Activated CD4-positive, CD25-positive, alpha-beta regulatory T cell treated with anti-CD3 and anti-CD28 coated beads, Interleukin-2, amount 50 U/mL, for 16 hours (primary cell): ENCODE data around the gene SLC25A39.
A peak's percentile ranks its signal among the peaks of the same experiment; 100 is the strongest.
"Not testable (repeated sequence)": the region's sequence is repeated elsewhere in the genome, so short reads cannot be mapped to it uniquely, and the experiment has no call there.

Experiments used
- DNase-seq: peaks from one replicate; pipeline ENCODE4 v3.0.0-alpha.2; 2020; ENCODE audit warnings: low read depth, low spot score

The SLC25A39 gene

GRCh38 chr17:44335564-44335963 is 10.9 kb upstream of the SLC25A39 start:
- DNase-seq, result no peak

GRCh38 chr17:44334727-44335126 is 10.1 kb upstream of the SLC25A39 start:
- no peak for DNase-seq

- no peak for DNase-seq
Measured at GRCh38 chr17:44334315-44334714, 9.7 kb upstream of the SLC25A39 start.

- DNase-seq, result no peak
Measured at GRCh38 chr17:44333371-44333770, 8.7 kb upstream of the SLC25A39 start.

- peak; percentile 47 for DNase-seq
Measured at GRCh38 chr17:44331249-44331760, 6.7 kb upstream of the SLC25A39 start.

- not testable (repeated sequence) for DNase-seq
Measured at GRCh38 chr17:44330263-44330662, 5.6 kb upstream of the SLC25A39 start.

GRCh38 chr17:44329516-44329915 is 4.9 kb upstream of the SLC25A39 start:
- DNase-seq, result not testable (repeated sequence)

GRCh38 chr17:44327715-44328449 is 3.3 kb upstream of the SLC25A39 start:
- DNase-seq, result no peak

GRCh38 chr17:44326861-44327444 is 2.3 kb upstream of the SLC25A39 start:
- peak; percentile 92 for DNase-seq

- DNase-seq, result no peak
Measured at GRCh38 chr17:44324092-44324570, 492 bp downstream of the SLC25A39 start.

- DNase-seq, result no peak
Measured at GRCh38 chr17:44323359-44324091, 1.1 kb downstream of the SLC25A39 start.

GRCh38 chr17:44322236-44322895 is 2.3 kb downstream of the SLC25A39 start:
- no peak for DNase-seq

- DNase-seq, result no peak
Measured at GRCh38 chr17:44321246-44322120, 3.1 kb downstream of the SLC25A39 start.

- DNase-seq, result no peak
Measured at GRCh38 chr17:44320066-44320465, 4.6 kb downstream of the SLC25A39 start.

- DNase-seq, result no peak
Measured at GRCh38 chr17:44318077-44318892, 6.3 kb downstream of the SLC25A39 start.

GRCh38 chr17:44317545-44317944 is 7.1 kb downstream of the SLC25A39 start:
- no peak for DNase-seq

GRCh38 chr17:44315760-44316731 is 8.6 kb downstream of the SLC25A39 start:
- no peak for DNase-seq

- DNase-seq, result no peak
Measured at GRCh38 chr17:44314869-44315661, 9.6 kb downstream of the SLC25A39 start.
